ENCODE measurements around the gene METTL1.
"Not testable (repeated sequence)": the region's sequence is repeated elsewhere in the genome, so short reads cannot be mapped to it uniquely, and the experiment has no call there.

METTL1 gene

DNA sequence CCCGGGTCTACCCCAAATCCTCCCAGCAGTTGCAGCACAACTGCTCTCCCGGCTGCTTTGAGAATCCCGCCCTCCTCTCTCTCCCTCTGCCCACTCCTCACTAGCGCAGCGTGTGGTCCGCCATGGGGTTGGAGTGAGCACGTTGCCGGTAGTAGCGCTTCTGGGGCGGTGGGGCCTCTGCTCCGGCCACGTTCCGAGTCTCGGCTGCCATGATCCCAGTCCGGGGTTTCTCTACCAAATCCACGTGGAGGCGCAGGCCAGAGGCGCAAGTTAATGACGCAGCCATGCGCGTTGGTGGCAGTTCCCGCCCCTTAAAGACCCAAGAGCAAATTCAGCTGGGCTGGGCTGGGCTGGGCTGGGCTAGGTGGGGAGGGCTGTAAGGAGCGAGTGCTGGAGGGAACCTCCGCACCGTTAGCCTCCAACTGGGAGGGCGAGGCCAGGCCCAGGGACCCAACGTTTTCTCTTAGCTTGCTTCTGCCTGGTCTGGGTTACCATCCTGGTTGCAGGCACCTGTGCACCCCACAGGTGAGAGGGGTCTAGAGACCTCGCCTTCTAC, at the start of gene METTL1:
Gene METTL1 (minus strand): TSS at position 233 of the 556 bp plus-strand sequence. CDS start 22 bp downstream, at position 211.
- peak within 1 kb of the TSS; percentile 95 for H3K4me3 ChIP-seq (ENCODE audit: low read depth, low read length)
- peak; percentile 97 for DNase-seq (ENCODE audit: low read depth)

DNA sequence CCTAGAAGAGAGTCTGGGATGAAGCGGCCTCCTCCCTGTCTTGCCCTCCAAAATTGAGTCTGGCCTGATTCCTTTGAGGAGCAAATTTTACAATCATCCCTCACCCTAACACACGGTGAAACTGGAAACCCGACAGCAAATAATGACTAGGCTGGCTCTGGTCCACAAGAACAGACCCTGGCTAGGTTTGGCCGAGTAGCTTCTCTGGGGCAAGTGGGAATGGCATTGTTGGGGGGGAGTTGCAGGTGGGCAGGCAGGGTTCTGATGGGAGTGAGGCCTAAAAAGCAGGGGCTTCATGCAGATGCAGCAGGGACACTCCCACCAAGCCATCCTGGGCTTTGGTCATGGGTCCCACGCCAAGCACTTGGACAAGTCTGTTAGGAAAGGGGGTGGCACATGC, 49.1 kb upstream of the METTL1 start:
- DNase-seq (ENCODE audit: low read depth); H3K4me3 ChIP-seq (ENCODE audit: low read depth, low read length): not testable (repeated sequence)

More for the DNA sequence above, at the start of gene METTL1:
- TF ChIP-seq, protein P1, sequence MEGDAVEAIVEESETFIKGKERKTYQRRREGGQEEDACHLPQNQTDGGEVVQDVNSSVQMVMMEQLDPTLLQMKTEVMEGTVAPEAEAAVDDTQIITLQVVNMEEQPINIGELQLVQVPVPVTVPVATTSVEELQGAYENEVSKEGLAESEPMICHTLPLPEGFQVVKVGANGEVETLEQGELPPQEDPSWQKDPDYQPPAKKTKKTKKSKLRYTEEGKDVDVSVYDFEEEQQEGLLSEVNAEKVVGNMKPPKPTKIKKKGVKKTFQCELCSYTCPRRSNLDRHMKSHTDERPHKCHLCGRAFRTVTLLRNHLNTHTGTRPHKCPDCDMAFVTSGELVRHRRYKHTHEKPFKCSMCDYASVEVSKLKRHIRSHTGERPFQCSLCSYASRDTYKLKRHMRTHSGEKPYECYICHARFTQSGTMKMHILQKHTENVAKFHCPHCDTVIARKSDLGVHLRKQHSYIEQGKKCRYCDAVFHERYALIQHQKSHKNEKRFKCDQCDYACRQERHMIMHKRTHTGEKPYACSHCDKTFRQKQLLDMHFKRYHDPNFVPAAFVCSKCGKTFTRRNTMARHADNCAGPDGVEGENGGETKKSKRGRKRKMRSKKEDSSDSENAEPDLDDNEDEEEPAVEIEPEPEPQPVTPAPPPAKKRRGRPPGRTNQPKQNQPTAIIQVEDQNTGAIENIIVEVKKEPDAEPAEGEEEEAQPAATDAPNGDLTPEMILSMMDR (conservative IDR thresholded peaks at IDR 0.05; ENCODE audit: low read depth, low read length) = no peak

DNA sequence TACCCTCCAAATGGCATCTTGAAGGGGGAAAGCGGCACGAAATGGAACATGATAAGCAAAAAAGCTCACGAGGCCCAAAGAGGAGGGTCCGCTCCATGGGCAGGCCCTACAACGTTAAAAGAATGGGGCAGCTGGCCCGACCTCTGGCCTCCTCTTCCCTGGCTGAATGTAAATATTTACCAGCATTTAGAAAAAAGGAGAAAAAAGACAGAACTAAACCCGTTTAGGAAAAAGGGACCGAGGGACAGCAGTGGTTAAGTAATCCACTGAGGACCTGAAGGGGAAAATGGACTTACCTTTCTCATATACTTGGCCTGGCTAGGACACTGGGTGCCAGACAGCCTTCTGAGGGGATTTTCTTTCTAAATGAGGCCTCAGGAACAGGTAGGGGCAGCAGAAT, 48.2 kb upstream of the METTL1 start:
- DNase-seq (ENCODE audit: low read depth); H3K4me3 ChIP-seq (ENCODE audit: low read depth, low read length): not testable (repeated sequence)

DNA sequence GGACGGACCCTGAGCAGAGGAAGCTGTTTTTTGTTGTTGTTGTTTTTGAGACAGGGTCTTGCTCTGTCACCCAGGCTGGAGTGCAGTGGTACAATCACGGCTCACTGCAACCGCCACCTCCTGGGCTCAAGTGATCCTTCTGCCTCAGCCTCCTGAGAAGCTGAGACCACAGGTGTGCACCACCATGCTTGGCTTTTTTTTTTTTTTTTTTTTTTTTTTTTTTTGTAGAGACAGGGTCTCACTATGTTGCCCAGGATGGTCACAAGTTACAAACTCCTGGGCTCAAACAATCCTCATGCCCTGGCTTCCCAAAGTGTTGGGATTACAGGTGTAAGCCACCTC, 46.1 kb upstream of the METTL1 start:
- not testable (repeated sequence) for H3K4me3 ChIP-seq (ENCODE audit: low read depth, low read length); DNase-seq (ENCODE audit: low read depth)

DNA sequence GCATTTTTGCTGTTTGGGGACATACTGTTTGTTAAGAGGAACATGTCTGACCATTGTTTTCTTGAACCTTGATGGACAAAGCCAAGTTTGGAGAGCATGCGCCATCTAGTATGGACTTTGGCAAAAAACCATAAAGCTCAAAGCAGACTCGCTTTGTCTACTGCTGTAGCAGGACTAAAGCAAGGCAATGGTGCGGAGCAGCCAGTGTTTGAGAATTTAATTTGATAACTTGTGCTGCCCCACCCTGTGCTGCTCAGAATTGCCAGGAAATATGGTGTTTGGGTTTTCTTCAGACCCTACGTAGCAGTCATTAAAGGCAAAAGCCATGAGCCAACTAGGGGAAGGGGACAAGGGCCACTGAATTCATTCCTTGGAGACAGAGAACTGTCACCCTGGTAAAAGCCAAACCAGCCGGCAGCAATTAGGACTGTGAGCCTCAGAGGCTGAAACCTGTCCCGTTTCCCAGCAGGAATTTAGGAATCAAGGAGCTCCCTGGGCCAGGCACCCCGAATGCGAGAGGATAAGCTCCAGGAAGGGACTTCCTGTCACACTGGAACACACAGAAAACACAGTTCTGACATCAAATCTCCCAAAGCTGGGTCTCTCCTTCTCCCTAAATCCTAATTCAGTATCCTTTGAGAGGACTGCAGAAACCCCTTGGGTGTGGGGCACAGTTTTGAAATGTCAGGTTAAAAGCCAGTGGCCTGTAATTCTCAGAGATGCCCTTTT, 45.5 kb upstream of the METTL1 start:
- no peak for DNase-seq (ENCODE audit: low read depth)
- TF ChIP-seq, protein P1 (conservative IDR thresholded peaks at IDR 0.05; ENCODE audit: low read depth, low read length) = no peak

DNA sequence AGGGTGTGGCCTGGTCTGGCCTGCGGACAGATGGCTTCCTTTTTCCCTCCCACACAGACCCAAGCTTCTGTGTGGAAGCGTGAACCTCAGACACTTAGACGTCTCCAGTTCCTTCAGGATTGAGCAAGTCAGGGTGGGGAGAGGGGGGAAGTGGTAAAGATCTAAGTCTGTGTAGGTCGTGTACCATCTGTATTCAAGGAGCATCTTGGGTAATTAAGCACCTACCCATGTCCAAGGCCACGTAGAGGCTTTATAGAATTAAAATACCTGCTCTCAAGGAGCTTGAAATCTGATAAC, 44.9 kb upstream of the METTL1 start:
- TF ChIP-seq, protein P1 (conservative IDR thresholded peaks at IDR 0.05; ENCODE audit: low read depth, low read length) = no peak
- DNase-seq (ENCODE audit: low read depth) = peak; percentile 30
- H3K4me3 ChIP-seq (ENCODE audit: low read depth, low read length) = no peak overlapping the region

More for the DNA sequence above, 45.5 kb upstream of the METTL1 start:
- H3K4me3 ChIP-seq (ENCODE audit: low read depth, low read length) = no peak overlapping the region

DNA sequence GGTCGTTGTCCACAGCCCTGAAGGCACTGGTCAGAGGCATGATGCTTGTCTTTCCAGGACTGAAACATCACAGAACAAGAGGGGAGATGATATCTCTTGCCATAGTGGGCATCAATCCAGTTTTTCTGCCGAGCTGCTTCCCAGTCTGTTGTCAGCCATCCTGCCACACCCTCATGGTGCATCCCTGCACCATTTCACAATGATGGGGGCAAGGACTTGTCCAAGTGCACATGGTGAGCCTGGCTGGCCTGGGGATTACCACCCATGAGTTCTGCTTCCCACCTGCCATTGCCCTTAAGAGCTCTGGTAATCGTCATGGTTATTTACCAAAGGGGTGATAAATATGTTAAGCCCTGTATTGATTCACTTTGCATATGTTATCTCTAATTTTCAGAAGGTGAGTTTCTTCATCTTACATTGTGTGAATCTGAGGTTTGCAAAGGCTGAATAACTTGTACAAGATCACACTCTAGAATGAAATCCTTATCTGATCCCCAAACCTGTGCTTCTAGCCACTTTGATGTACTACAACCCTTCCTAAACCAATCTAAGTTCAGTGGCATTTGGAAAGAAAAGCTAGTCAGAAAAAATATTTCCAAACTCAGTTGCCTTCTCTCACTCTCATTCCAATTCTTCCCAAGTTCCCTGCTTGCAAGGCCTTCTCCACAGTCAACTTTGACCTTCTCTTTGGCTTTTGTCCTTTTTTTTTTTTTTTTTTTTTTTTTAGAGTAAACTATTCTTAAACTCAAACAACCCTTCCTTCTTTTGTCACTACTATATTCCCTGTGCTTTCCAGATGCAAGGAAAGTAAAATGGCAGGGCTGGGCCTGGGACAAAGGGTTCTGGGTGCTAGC, 44.3 kb upstream of the METTL1 start:
- H3K4me3 ChIP-seq (ENCODE audit: low read depth, low read length) = no peak overlapping the region
- DNase-seq (ENCODE audit: low read depth) = no peak
- TF ChIP-seq, protein P1 (conservative IDR thresholded peaks at IDR 0.05; ENCODE audit: low read depth, low read length) = no peak

DNA sequence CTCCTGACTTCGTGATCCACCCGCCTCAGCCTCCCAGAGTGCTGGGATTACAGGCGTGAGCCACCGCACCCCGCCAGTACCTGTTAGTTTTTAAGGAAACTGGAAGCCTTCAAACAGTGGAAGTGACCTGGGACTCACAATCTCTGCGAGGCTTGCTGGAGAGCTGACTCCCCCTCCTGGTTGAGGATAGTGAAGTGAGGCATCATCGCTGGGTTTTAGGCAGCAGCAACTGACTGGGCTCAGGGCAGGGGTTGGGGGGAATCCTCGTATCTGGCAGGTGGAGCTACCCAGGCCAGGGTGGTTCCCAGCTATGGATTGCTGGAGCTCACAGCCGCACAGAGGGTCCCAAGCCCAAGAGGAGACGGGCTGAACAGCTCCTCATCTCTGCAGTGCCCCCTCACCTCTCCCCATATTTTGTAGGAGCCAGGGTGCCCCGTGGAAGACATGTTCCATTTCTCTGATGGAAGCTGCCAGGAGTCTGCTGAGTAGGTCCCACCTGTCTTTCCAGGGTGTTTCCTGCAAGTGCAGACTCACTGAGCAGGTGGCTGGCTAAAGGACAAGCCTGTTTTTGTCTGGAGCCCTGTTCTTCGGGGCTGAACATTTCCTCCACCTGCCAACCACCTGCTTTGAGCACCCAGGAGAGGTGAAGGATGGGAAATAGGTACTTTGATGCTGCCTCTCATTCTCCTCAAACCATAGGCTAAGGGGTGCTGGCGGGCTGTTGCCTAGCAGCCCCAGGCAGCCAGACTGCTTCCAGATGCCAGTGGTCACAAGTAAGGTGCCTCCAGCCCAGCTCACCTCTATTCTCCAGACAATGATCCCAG, 43.5 kb upstream of the METTL1 start:
- no peak for DNase-seq (ENCODE audit: low read depth)
- H3K4me3 ChIP-seq (ENCODE audit: low read depth, low read length) = no peak overlapping the region
- TF ChIP-seq, protein P1 (conservative IDR thresholded peaks at IDR 0.05; ENCODE audit: low read depth, low read length) = peak; percentile 41

Measured in choroid plexus epithelial cell (primary cell).